Measurements from ENCODE around the gene SACS.

Gene SACS

GRCh38 chr13:23279321-23279720, 154.2 kb downstream of the SACS start:
- TF ChIP-seq CTCF (IDR thresholded peaks at IDR 0.05; ENCODE audit: low read depth, low read length): no peak
- peak in 1 of 2 donors; percentile 29 for DNase-seq (ENCODE audit: low read depth in 2 of 2)
- H3K4me3 ChIP-seq (replicated peaks in 1 of 2; ENCODE audit: low read depth in 2 of 2, low read length in 2 of 2): no peak overlapping the region

Measured in cardiac fibroblast (primary cell).